ENCODE results near the gene MYO16.

Gene MYO16

DNA sequence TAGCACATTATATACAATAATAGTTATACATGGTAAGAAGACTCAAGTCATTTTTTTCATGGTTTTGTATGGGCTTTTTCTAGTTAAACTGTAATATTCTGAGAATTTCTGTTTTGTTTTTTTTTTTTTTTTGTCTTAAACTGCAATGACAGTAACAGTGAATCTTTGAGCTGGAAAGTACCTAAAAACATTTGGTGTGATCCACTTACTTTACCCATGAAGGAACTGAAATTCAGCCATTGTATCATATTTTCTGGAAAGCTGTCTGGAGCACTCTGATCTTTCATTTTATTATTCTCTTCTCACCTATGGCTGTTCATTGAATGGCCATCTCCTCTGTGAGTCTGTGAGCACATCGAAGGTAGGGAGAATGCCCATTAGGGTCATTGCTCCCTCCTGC lies 37.8 kb downstream of the MYO16 start:
- DNase-seq, result no peak

DNA sequence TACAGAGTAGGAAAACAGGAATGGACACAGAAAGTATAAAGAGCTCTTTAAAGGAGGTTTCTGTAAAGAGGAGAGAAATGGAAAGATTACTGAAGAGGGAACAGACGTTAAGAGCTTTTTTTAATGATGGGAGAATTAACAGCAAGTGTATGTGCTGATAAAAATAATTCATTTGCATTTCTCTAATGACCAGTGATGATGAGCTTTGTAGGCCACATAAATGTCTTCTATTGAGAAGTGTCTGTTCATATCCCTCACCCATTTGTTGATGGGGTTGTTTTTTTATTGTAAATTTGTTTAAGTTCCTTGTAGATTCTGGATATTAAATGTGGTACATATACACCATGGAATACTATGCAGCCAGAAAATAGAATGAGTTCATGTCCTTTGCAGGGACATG lies 40.0 kb downstream of the MYO16 start:
- no peak for DNase-seq

GRCh38 chr13:108674346-108674745 lies 44.9 kb downstream of the MYO16 start:
- no peak for DNase-seq

GRCh38 chr13:108674771-108675170 lies 45.4 kb downstream of the MYO16 start:
- DNase-seq, result no peak

DNA sequence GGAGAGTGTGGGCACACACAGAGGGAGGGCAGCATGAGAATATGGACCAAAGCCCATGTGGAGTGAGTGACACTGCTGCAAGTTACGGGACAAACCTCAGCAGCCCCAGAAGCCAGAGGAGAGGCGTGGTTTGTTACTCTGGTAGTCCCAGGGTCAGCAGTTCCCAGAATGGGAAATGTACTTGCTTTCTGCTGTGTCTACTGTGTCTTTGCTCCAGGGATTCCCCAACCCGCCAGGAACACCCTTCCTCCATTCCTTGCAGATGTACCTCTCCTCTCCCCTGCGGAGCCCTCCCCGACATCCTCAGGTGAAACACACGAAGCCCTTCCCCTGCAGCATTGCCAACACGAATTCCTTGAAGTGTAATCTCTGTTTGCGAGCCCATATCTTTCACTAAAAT lies 47.2 kb downstream of the MYO16 start:
- no peak for DNase-seq

- DNase-seq, result no peak
These were observed 48.4 kb downstream of the MYO16 start for GRCh38 chr13:108677806-108678205.

GRCh38 chr13:108680011-108680410 lies 50.6 kb downstream of the MYO16 start:
- DNase-seq, result no peak

GRCh38 chr13:108681986-108682575 lies 52.7 kb downstream of the MYO16 start:
- DNase-seq, result no peak

- no peak for DNase-seq
These were observed 53.3 kb downstream of the MYO16 start for GRCh38 chr13:108682714-108683113.

- no peak for DNase-seq
These were observed 56.6 kb downstream of the MYO16 start for GRCh38 chr13:108686027-108686426.

- DNase-seq, result no peak
These were observed 61.3 kb downstream of the MYO16 start for GRCh38 chr13:108690726-108691125.

DNA sequence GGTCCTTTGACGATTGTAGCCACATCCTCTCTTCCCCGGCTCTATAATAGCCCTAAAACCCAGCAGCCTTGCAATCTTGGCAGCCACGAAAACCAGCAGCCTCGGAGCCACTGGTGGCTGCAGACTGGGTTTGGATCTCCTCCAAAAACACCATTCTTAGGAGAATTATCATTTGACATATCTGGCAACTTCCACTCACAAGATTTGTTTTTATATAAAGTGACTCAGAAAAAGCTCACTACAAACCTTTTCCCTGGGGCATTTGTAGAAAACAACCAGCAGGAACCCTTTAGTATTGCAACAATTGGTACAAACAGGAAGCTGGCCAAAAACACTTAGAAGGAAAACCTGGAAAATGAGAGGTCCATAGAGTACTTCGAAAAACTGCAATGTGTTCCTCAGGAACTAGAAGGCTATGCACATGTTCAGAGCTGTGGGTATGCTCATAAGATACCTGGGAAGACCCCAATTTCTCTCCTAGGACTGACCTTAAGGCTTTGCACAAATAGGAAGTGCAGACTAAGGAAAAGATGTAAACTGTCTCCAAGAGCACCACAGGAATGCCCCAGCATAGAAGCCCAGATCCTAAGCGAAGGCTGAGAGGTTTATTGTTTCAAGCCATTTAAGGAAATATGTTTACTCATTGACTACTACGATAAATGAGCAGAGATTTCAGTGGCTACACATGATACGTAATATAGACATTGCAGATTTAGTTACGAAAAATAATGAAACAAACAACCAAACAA lies 71.2 kb downstream of the MYO16 start:
- no peak for DNase-seq

- DNase-seq, result no peak
These were observed 72.8 kb downstream of the MYO16 start for GRCh38 chr13:108702171-108702570.

DNA sequence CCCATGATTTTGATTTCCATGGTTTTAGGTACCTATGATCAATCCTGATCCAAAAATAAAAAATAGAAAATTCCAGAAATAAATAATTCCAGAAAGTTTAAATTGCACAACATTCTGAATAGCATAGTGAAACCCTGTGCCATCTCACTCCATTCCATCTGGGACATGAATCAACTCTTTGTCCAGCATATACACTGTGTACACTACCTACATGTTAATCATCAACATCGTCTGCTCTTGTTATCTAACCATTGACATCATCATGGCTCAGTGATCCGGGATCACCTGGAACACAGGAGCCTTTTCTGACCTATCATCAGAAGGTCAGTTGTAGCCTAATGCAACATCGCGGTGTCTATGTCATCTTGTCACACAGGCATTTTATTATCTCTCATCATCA lies 75.6 kb downstream of the MYO16 start:
- no peak for DNase-seq

GRCh38 chr13:108707584-108707983 lies 78.2 kb downstream of the MYO16 start:
- no peak for DNase-seq

DNA sequence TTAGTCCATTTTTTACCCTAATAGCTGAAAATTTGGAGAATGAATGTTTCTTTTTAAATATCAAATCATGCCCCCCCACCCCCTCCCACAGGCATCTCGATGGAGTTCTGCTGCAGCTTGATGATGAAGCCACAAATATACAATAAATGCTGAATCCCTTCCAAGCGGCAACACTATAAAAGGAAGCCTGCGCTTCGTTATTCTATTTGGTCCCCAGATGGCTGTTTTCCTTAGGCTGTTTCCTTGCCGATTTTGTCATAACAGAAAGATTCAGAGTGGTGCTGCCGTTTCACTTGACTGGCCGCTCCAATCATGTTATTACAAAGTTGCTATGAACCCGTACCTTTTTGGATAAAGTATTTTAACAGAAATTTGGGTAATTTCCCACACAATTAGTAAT lies 79.5 kb downstream of the MYO16 start:
- no peak for DNase-seq

- no peak for DNase-seq
These were observed 82.0 kb downstream of the MYO16 start for GRCh38 chr13:108711386-108711785.

DNA sequence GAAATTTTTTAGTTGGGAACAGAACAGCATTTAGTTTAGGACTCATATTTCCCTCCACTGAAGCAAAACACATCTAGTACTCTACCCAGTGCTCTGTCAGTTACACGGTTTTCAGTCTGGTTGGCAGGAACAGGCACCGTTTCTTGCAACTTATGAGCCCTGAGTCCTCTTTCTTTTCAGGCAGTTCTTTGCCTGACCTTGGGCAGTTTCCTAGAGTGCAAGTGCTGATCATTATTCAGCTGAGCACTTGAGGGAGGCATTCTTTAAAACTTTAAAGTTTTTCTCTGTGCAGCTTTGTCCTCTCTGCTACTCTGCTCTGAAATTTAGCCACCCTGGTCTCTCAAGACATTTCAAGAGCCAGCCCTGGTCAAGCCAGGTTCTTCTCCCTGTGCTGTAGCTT lies 96.1 kb downstream of the MYO16 start:
- no peak for DNase-seq

DNA sequence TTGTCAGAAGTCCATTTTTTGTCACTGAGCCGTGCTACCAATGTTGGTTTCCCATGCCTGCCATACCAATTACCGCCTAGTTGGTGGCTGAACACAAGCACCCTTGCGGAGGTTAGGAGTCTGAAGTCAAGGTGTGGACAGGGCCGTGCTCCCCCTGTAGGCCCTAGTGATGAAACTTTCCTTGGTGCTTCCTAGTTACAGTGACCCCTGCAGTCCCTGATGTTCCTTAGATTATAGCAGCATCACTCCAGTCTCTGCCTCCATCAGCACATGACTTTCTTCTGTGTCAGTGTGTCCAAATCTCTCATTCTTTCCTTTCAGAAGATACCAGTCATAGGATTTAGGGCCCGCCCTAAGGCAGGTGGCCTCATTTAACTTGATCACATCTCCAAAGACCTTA lies 99.0 kb downstream of the MYO16 start:
- DNase-seq, result no peak

DNA sequence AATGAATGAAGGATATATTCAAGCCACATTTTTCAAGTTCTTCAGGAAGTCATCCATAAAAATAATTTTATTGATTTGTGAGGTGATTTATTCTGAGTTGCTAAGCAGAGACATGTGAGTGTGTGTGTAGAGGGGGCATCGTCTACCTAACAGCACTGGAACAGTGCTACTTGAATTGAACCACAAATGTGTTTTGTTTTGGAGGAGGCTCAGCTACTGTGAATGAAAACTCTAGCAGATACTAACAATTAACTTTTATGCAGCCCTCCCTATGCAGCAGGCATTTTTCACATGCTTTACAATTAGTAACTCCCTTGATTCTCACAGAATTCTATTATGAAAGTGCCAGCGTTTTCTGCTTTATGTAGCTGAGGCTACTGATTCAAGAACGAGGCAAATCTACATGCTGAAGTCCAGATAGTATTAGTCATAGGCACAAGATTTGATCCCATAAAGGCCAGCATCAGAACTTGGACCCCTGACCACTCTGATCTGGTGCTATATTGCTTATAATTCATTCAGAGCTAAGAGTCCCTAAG lies 103.7 kb downstream of the MYO16 start:
- DNase-seq, result no peak

DNA sequence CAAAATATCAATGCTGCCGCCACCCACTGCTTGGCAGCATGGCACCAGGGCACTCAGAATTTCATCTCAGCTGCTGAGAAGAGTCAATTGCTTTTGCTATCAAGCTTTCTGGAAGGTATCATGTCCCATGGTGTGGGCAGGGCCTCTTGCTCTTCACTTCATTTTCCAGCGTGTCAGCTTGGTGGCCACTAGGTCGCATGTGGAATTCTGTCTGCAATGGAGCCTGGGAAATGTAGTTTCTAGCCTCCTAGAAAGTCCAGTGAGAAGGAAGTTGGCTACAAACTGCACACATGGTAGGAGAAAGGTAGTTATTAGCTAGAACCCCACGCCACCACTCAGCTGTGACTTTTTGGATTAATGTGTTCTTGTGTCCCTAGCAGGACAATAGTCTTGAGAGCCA lies 105.3 kb downstream of the MYO16 start:
- DNase-seq, result no peak

GRCh38 chr13:108741930-108742329 lies 112.5 kb downstream of the MYO16 start:
- DNase-seq, result no peak

GRCh38 chr13:108742701-108743451 lies 113.5 kb downstream of the MYO16 start:
- DNase-seq, result no peak

GRCh38 chr13:108743522-108743921 lies 114.1 kb downstream of the MYO16 start:
- no peak for DNase-seq

Measured in NCI-H446 treated with DMSO at 0.1 percent for 48 hours (cell line).